ENCODE results near the gene KRTAP8-1.

- no peak for TF ChIP-seq CTCF (IDR thresholded peaks at IDR 0.05)
- TF ChIP-seq POLR2A (IDR thresholded peaks at IDR 0.05), result no peak
Measured at GRCh38 chr21:30839304-30839703, 26.2 kb upstream of the KRTAP8-1 start.
